Prostate gland (tissue), 2 donors: Measurements from ENCODE around the gene NECTIN4.

Experiments
- POLR2A ChIP-seq: fragments of 450-650 bp; IDR thresholded peaks from one replicate; pipeline ENCODE4 v1.6.1; 2016; ENCODE audit warnings: antibody characterized with exemption, mild to moderate bottlenecking
- POLR2AphosphoS5 ChIP-seq: sonication (generic); formaldehyde crosslinking; IDR thresholded peaks from one replicate; pipeline ENCODE4 v1.6.1; 2017; ENCODE audit warnings: antibody characterized with exemption
- TF ChIP-seq, protein P1 (sequence below), 4 experiments: fragments of 200-600 bp in 2 of 4; fragments of 450-650 bp in 2 of 4; sonication (generic) in 2 of 4; IDR thresholded peaks; 1 replicate in 3 of 4; 2 replicates in 1 of 4; pipeline ENCODE4 v1.5.1; 2016 to 2019; ENCODE audit warnings: antibody characterized with exemption in 4 of 4, mild to moderate bottlenecking in 2 of 4, moderate library complexity in 2 of 4

DNA sequence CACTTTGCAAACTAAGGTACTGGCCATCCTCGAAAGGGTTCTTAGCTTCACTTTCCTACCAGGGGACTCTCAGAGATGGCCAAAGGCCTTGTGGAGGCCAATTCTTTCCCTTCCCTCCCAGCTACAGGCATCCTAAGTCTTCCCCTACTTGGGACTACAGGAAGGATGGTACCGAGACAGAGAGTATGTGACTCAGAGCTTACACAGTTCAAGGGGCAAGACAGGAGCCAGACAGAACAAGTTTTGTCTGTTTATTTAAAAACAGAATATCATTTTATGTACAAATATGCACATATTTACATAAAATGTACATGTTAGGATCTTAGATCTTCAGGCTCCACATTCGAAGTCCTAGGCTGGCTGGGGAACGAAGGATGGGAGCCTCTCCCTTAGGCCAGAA lies 18.6 kb downstream of the NECTIN4 start:
- TF ChIP-seq, protein P1, sequence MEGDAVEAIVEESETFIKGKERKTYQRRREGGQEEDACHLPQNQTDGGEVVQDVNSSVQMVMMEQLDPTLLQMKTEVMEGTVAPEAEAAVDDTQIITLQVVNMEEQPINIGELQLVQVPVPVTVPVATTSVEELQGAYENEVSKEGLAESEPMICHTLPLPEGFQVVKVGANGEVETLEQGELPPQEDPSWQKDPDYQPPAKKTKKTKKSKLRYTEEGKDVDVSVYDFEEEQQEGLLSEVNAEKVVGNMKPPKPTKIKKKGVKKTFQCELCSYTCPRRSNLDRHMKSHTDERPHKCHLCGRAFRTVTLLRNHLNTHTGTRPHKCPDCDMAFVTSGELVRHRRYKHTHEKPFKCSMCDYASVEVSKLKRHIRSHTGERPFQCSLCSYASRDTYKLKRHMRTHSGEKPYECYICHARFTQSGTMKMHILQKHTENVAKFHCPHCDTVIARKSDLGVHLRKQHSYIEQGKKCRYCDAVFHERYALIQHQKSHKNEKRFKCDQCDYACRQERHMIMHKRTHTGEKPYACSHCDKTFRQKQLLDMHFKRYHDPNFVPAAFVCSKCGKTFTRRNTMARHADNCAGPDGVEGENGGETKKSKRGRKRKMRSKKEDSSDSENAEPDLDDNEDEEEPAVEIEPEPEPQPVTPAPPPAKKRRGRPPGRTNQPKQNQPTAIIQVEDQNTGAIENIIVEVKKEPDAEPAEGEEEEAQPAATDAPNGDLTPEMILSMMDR (IDR thresholded peaks at IDR 0.05): no peak
- TF ChIP-seq POLR2A: no peak
- no peak for TF ChIP-seq POLR2AphosphoS5
